Measurements from ENCODE around the gene EPB41L4B.
"Not testable (repeated sequence)": the region's sequence is repeated elsewhere in the genome, so short reads cannot be mapped to it uniquely, and the experiment has no call there.

EPB41L4B gene

GRCh38 chr9:109297899-109298298, 23.0 kb downstream of the EPB41L4B start:
- DNase-seq (ENCODE audit: low read depth in 2 of 2) = peak; percentile 76 to 85

- DNase-seq (ENCODE audit: low read depth in 2 of 2) = no peak
Measured at GRCh38 chr9:109295221-109296130, 25.4 kb downstream of the EPB41L4B start.

- DNase-seq (ENCODE audit: low read depth in 2 of 2) = no peak
Measured at GRCh38 chr9:109290385-109290784, 30.5 kb downstream of the EPB41L4B start.

GRCh38 chr9:109289931-109290330, 30.9 kb downstream of the EPB41L4B start:
- no peak for DNase-seq (ENCODE audit: low read depth in 2 of 2)

GRCh38 chr9:109289186-109289585, 31.7 kb downstream of the EPB41L4B start:
- no peak for DNase-seq (ENCODE audit: low read depth in 2 of 2)

GRCh38 chr9:109286981-109287380, 33.9 kb downstream of the EPB41L4B start:
- DNase-seq (ENCODE audit: low read depth in 2 of 2) = no peak

GRCh38 chr9:109286571-109286977, 34.3 kb downstream of the EPB41L4B start:
- peak; percentile 18 to 25 for DNase-seq (ENCODE audit: low read depth in 2 of 2)

- not testable (repeated sequence) for DNase-seq (ENCODE audit: low read depth in 2 of 2)
Measured at GRCh38 chr9:109283672-109284071, 37.2 kb downstream of the EPB41L4B start.

GRCh38 chr9:109283012-109283411, 37.8 kb downstream of the EPB41L4B start:
- no peak for DNase-seq (ENCODE audit: low read depth in 2 of 2)

GRCh38 chr9:109282302-109282701, 38.6 kb downstream of the EPB41L4B start:
- DNase-seq (ENCODE audit: low read depth in 2 of 2) = no peak

GRCh38 chr9:109281518-109281917, 39.3 kb downstream of the EPB41L4B start:
- DNase-seq (ENCODE audit: low read depth in 2 of 2) = no peak

- no peak for DNase-seq (ENCODE audit: low read depth in 2 of 2)
Measured at GRCh38 chr9:109278848-109279247, 42.0 kb downstream of the EPB41L4B start.

- no peak for DNase-seq (ENCODE audit: low read depth in 2 of 2)
Measured at GRCh38 chr9:109278216-109278615, 42.6 kb downstream of the EPB41L4B start.

- DNase-seq (ENCODE audit: low read depth in 2 of 2) = no peak
Measured at GRCh38 chr9:109277451-109277850, 43.4 kb downstream of the EPB41L4B start.

GRCh38 chr9:109276469-109277440, 44.1 kb downstream of the EPB41L4B start:
- DNase-seq (ENCODE audit: low read depth in 2 of 2) = no peak

GRCh38 chr9:109274884-109275730, 45.8 kb downstream of the EPB41L4B start:
- no peak for DNase-seq (ENCODE audit: low read depth in 2 of 2)

GRCh38 chr9:109273869-109274268, 47.0 kb downstream of the EPB41L4B start:
- no peak for DNase-seq (ENCODE audit: low read depth in 2 of 2)

GRCh38 chr9:109272745-109273144, 48.1 kb downstream of the EPB41L4B start:
- DNase-seq (ENCODE audit: low read depth in 2 of 2) = no peak

- no peak for DNase-seq (ENCODE audit: low read depth in 2 of 2)
Measured at GRCh38 chr9:109272045-109272444, 48.8 kb downstream of the EPB41L4B start.

- DNase-seq (ENCODE audit: low read depth in 2 of 2) = no peak
Measured at GRCh38 chr9:109270971-109271925, 49.6 kb downstream of the EPB41L4B start.

Measured in fibroblast of skin of left biceps (primary cell).